Pancreas (tissue), 10 donors: Measurements from ENCODE around the gene ABCA7. TPM values are rescaled to one million over a fixed set of nuclear protein-coding genes. Genes with fewer than 3 reads are reported as not detected.

ENCODE experiments used
- ATAC-seq, 4 donors: fragments of 200-7000 bp; cut with Tn5 transposase; one replicate each; pipeline versions ENCODE4 v1.8.0 to v1.9.1; 2020; ENCODE audit warnings: mild to moderate bottlenecking in 4 of 4, moderate library complexity in 4 of 4
- DNase-seq, 6 donors: peaks; one replicate each; pipeline ENCODE4 v3.0.0-alpha.2; 2020
- FAIRE-seq: peaks from 2 replicates; lab custom pipeline; 2012; peaks lifted over from hg19 to GRCh38; lab: Jason Lieb, UNC
- H3K27ac ChIP-seq, 4 donors: fragments of 200-600 bp; sonication (generic); 1 replicate in 3 of 4; 2 replicates in 1 of 4; pipeline versions ENCODE4 v1.5.0 to v1.8.0; 2020
- H3K27me3 ChIP-seq, 4 donors: fragments of 200-600 bp; one replicate each; pipeline ENCODE4 v1.8.0; 2021
- H3K36me3 ChIP-seq, 3 donors: fragments of 200-600 bp; sonication (generic) in 1 of 3; one replicate each; pipeline versions ENCODE4 v1.5.0 to v1.8.0; 2020 to 2021
- H3K4me1 ChIP-seq, 3 donors: fragments of 200-600 bp; one replicate each; pipeline ENCODE4 v1.8.0; 2021
- H3K4me3 ChIP-seq, 4 donors: fragments of 200-600 bp; sonication (generic) in 2 of 4; one replicate each; pipeline versions ENCODE4 v1.5.0 to v1.8.0; 2020 to 2021
- H3K9me3 ChIP-seq, 4 donors: fragments of 200-600 bp; one replicate each; pipeline ENCODE4 v1.8.0; 2021
- CTCF ChIP-seq, 4 donors: fragments of 200-600 bp; sonication (generic) in 3 of 4; IDR thresholded peaks; one replicate each; pipeline versions ENCODE4 v1.5.0 to v1.8.0; 2021; ENCODE audit warnings: antibody characterized with exemption in 4 of 4
- whole genome bisulfite sequencing, 2 donors: extraction: QIAGEN DNeasy Blood & Tissue Kit; methylation state at CpG; one replicate each; pipeline ENCODE4 v1.1.7; 2013; 5-methylcytosine and 5-hydroxymethylcytosine counted together
- intact Hi-C, 3 donors: fragments of 100-400 bp; cut with DNase I; formaldehyde crosslinking; loops; one replicate each; pipeline versions ENCODE4 v1.11.1 to v1.14.2; 2022
- polyA plus RNA-seq, 2 donors: library from polyadenylated mRNA; stranded (reverse); fragments of 200-250 nt; gene quantifications; one replicate each; pipeline ENCODE4 v1.2.3, GENCODE V29; 2013
- total RNA-seq, 6 donors: library from RNA; stranded (reverse); fragmentation: NEBNext Ultra II Directional in 4 of 6; extraction: Animal tissue kit (Norgen Biotek cat#: 25700) in 4 of 6; gene quantifications; one replicate each; pipeline versions ENCODE4 v1.2.1 to v1.2.4, GENCODE V29; 2021 to 2023
- donor health status: healthy with polysubstance abuse.
- donor health status: DM: no; HTN: no; CAD: no; lungs with moderate emphysema.
- donor health status: DM: no; HTN: no; CAD: no.
- donor health status: control.
- donor health status: control.
- donor health status: Bipolar disorder and iron deficiency.
- donor health status: DM: yes; HTN: yes; CAD: no.
- donor health status: DM: no; HTN: no; CAD: no.
- donor health status: DM: no; HTN: no; CAD: no.
- donor health status: DM: yes; HTN: yes; CAD: no.

Gene ABCA7
- total and polyA plus RNA-seq, 8 donors, result 6.9 to 131 (median 17.8) TPM

- Histone ChIP-seq H3K4me3 (no peak overlapping the region), H3K4me1 (peaks cover 0 to 8% (median 0%) of the 10 kb centered on the region in 3 donors), H3K36me3 (peaks cover 0 to 23% (median 16%) of the 10 kb centered on the region in 3 donors), H3K27ac (no peak overlapping the region), H3K9me3 (no peaks in the 10 kb centered on the region), H3K27me3 (no peaks in the 10 kb centered on the region)
- intact Hi-C loops, result no loop called here
- peak in 2 of 6 donors; percentile 34 to 73 for DNase-seq
- no peak for FAIRE-seq
- TF ChIP-seq CTCF (IDR thresholded peaks at IDR 0.05), result no peak
- 93% methylated on average over 32 of the region's 32 CpGs for WGBS, 2 donors
- no peak for ATAC-seq
Observed at GRCh38 chr19:1089126-1089771, 49.3 kb downstream of the ABCA7 start.

- Histone ChIP-seq H3K27me3 (no peaks in the 10 kb centered on the region), H3K4me1 (peaks cover 0 to 9% (median 0%) of the 10 kb centered on the region in 3 donors), H3K27ac (no peak overlapping the region), H3K36me3 (peaks cover 0 to 23% (median 16%) of the 10 kb centered on the region in 3 donors), H3K4me3 (no peak overlapping the region), H3K9me3 (no peaks in the 10 kb centered on the region)
- intact Hi-C loops, result no loop called here
- DNase-seq (peak in 2 of 6 donors; percentile 30 to 63), FAIRE-seq (no peak), ATAC-seq (no peak)
- 85 to 87% methylated on average over 17 to 22 of the region's 22 CpGs for WGBS, 2 donors
- no peak for TF ChIP-seq CTCF (IDR thresholded peaks at IDR 0.05)
Observed at GRCh38 chr19:1089891-1090290, 50.0 kb downstream of the ABCA7 start.

GRCh38 chr19:1090731-1091543 is 51.0 kb downstream of the ABCA7 start:
- DNase-seq (peak in 2 of 6 donors; percentile 43 to 80), ATAC-seq (no peak), FAIRE-seq (no peak)
- Histone ChIP-seq H3K4me3 (no peak overlapping the region), H3K27ac (no peak overlapping the region), H3K36me3 (peaks cover 0 to 23% (median 16%) of the 10 kb centered on the region in 3 donors), H3K4me1 (peaks cover 0 to 12% (median 0%) of the 10 kb centered on the region in 3 donors), H3K9me3 (no peaks in the 10 kb centered on the region), H3K27me3 (no peaks in the 10 kb centered on the region)
- no peak for TF ChIP-seq CTCF (IDR thresholded peaks at IDR 0.05)
- 92 to 96% methylated on average over 37 to 38 of the region's 38 CpGs for WGBS, 2 donors
- intact Hi-C loops, result no loop called here

- peak in 1 of 6 donors; percentile 60 for DNase-seq
- H3K9me3 ChIP-seq, result no peaks in the 10 kb centered on the region
- peaks cover 0 to 23% (median 16%) of the 10 kb centered on the region in 3 donors for H3K36me3 ChIP-seq
- no peak overlapping the region for H3K27ac ChIP-seq
- WGBS, 2 donors, result 85 to 92% methylated on average over 24 to 27 of the region's 27 CpGs
- intact Hi-C loops, result no loop called here
- no peak for TF ChIP-seq CTCF (IDR thresholded peaks at IDR 0.05)
- no peaks in the 10 kb centered on the region for H3K27me3 ChIP-seq
- H3K4me3 ChIP-seq, result no peak overlapping the region
- peaks cover 0 to 12% (median 0%) of the 10 kb centered on the region in 3 donors for H3K4me1 ChIP-seq
- ATAC-seq, result no peak
- no peak for FAIRE-seq
Observed at GRCh38 chr19:1091544-1092175, 51.8 kb downstream of the ABCA7 start.
